ENCODE results near the gene PLEKHA4.
A peak's percentile ranks its signal among the peaks of the same experiment; 100 is the strongest.
"Not testable (repeated sequence)": the region's sequence is repeated elsewhere in the genome, so short reads cannot be mapped to it uniquely, and the experiment has no call there.

The PLEKHA4 gene

GRCh38 chr19:48862827-48863226 lies 5.6 kb downstream of the PLEKHA4 start:
- no peak for DNase-seq (ENCODE audit: low read depth)

GRCh38 chr19:48861313-48861712 lies 7.1 kb downstream of the PLEKHA4 start:
- DNase-seq (ENCODE audit: low read depth) = no peak

GRCh38 chr19:48859711-48860572 lies 8.5 kb downstream of the PLEKHA4 start:
- no peak for DNase-seq (ENCODE audit: low read depth)

GRCh38 chr19:48858984-48859710 lies 9.3 kb downstream of the PLEKHA4 start:
- DNase-seq (ENCODE audit: low read depth) = peak; percentile 74

DNA sequence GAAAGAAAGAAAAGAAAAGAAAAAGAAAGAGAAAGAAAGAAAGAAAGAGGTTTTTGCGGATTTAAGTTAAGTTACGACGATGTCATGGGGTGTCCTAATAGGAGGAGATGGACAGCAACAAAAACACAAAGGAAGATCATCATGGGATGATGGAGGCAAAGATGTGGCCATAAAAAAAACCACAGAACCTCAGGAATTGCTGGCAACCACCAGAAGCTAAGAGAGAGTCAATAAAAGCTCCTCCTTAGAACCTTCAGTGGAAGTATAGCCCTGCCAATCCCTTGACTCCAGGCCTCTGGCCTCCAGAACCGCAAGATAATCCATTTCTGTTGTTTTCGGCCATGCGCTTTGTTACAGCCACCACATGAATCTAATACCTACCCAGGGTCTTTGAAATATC lies 11.5 kb downstream of the PLEKHA4 start:
- no peak for DNase-seq (ENCODE audit: low read depth)

DNA sequence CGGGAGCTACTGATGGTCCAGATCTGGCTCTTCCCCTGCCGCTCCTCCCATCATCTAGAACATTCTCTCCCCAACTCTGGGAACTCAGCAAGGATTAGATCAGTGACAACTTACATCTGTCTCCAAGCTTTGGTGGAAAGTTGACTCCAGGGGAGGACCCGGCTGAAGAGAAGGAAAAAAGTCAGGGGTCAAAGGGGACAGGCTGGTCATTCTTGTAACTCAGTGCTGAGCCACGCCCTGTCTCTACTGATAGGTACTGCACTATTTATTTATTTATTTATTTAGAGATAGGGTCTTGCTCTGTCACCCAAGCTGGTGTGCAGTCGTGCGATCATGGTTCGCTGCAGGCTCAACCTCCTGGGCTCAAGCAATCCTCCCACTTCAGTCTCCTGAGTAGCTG lies 14.3 kb downstream of the PLEKHA4 start:
- DNase-seq (ENCODE audit: low read depth) = no peak

- no peak for DNase-seq (ENCODE audit: low read depth)
Observed at GRCh38 chr19:48853483-48853882, 14.9 kb downstream of the PLEKHA4 start.

DNA sequence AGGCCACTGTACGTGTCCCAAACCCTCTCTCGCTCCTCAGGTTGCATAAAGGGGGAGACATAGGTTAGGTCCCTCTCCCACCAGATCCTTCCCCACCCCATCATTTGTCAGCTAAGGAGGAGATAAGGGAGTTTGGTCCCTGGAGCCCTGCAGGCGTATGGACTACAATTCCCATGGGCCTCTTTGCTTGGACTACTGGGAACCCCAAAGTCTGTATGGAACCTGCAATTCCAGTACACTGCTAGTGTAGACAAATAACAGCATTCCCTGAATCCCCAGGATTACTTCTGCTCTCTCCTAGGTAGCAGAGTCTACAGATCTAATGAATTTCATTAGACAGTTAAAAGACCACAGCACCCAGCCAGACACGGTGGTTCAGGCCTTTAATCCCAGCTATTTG lies 16.1 kb downstream of the PLEKHA4 start:
- DNase-seq (ENCODE audit: low read depth) = no peak

DNA sequence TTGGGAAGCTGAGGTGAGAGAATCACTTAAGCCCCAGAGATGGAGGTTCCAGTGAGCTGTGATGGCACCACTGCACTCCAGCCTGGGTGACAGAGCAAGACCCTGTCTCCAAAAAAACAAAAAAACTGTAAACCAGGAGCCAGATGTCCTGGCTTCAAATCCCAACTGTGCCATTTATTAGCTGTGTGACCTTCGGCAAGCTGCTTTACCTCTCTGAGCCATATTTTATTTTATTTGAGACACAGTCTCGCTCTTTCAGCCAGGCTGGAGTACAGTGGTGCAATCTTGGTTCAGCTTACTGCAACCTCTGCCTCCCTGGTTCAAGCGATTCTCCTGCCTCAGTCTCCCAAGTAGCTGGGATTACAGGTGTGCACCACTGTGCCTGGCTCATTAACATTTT lies 21.8 kb downstream of the PLEKHA4 start:
- not testable (repeated sequence) for DNase-seq (ENCODE audit: low read depth)

GRCh38 chr19:48845384-48845783 lies 23.0 kb downstream of the PLEKHA4 start:
- no peak for DNase-seq (ENCODE audit: low read depth)

GRCh38 chr19:48844472-48844871 lies 23.9 kb downstream of the PLEKHA4 start:
- DNase-seq (ENCODE audit: low read depth) = no peak

- no peak for DNase-seq (ENCODE audit: low read depth)
Observed at GRCh38 chr19:48842789-48843162, 25.6 kb downstream of the PLEKHA4 start.

GRCh38 chr19:48841571-48841970 lies 26.8 kb downstream of the PLEKHA4 start:
- no peak for DNase-seq (ENCODE audit: low read depth)

GRCh38 chr19:48841047-48841446 lies 27.4 kb downstream of the PLEKHA4 start:
- no peak for DNase-seq (ENCODE audit: low read depth)

DNA sequence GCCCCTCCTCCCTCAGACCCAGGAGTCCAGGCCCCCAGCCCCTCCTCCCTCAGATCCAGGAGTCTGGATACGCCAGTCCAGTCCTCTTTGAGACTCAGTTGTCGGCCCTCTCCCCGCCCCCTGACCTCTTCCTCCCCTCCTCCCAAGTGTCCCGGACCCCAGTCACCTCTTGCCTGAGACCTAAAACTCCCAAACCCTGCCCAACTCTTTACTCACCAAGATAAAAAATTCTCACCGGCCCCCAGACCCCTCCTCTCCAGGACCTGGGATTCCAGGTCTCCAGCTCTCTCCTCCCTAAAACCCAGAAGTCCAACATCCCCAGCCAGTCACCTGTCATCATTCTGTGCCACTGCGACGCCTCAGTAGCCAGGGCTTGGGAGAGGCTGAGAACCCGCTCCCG lies 30.7 kb downstream of the PLEKHA4 start:
- DNase-seq (ENCODE audit: low read depth) = no peak

DNA sequence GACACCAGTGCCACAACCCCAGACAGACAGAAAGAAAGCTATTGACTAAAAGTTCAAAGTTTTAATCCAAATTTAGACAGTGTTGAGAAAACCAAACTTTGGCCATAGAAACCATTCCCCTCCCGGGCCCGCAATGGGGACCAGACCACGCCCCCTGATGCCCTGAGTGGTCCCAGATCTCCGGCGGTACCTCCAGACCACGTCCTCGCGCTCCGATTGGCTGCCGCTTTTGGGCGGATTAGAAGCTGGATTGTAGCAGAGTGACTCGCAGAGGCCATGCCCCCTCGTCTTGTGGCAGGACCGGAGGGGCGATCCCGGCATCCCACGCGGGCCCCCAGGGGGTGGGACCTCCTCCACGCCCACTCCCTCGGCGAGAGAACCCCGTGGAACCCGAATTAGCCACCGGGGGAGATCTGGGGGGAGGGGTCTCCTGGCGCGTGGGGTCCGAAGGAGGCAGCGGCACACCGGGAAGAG lies 31.3 kb downstream of the PLEKHA4 start:
- DNase-seq (ENCODE audit: low read depth) = peak; percentile 63

DNA sequence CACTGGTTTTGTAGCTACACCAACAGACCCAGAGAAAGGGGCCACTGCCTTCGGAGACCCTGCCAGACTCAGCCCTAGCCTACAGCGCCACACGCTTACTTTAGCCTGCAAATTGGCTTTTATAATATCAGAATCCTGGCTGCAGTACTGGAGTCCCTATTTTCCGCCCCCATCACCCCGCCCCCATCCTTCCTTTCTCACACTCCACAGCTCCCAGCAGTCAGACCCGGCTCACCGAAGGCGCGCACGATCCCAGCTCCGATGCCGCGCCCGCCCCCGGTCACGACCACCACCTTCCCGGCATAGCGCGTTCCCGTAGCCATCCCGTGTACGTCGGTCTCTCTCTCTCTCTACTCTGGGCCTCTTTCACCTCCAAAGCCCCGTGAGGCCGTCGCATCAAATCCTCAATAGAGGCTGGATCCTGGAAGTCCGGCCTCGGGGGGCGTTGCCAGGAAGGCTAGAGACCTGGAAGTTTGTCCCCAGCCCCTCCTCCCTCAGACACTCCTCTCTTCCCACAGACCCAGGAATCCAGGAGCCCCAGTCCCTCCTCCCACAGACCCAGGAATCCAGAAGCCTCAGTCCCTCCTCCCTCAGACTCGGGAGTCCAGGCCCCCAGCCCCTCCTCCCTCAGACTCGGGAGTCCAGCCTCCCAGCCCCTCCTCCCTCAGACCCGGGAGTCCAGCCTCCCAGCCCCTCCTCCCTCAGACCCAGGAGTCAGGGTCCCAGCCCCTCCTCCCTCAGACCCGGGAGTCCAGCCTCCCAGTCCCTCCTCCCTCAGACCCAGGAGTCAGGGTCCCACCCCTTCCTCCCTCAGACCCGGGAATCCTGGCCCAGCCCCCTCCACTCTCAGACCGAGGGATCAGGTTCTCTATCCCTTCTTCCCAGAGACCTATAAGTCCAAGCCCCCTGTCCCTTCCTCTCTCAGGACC lies 32.1 kb downstream of the PLEKHA4 start, which contains the start of gene HSD17B14:
Gene HSD17B14 (minus strand): TSS at position 403 of the 929 bp plus-strand sequence. CDS start 80 bp downstream, at position 323.
- DNase-seq (ENCODE audit: low read depth) = no peak

- peak; percentile 91 for DNase-seq (ENCODE audit: low read depth)
Observed at GRCh38 chr19:48835734-48836088, 32.7 kb downstream of the PLEKHA4 start.

DNA sequence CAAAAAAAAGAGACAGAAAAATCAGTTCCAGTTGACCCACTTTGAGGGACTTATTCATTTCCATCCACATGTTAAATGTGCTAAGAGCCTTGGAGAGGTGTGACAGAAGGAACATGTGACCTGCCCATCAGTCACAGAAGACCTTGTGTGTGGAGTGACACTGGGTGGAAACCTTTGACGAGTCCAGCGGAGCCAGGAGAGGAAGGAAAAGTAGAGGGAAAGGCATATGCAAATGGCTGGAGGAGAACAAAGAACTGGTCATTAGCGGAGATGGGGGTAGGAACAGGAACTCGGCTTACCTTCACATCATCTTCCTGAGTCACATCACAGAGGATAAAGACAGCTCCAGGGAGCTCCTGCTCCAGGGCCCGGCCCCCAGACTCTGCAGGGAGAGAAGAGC lies 34.4 kb downstream of the PLEKHA4 start:
- DNase-seq (ENCODE audit: low read depth) = no peak

- no peak for DNase-seq (ENCODE audit: low read depth)
Observed at GRCh38 chr19:48833049-48833448, 35.4 kb downstream of the PLEKHA4 start.

GRCh38 chr19:48830965-48831364 lies 37.5 kb downstream of the PLEKHA4 start:
- no peak for DNase-seq (ENCODE audit: low read depth)

DNA sequence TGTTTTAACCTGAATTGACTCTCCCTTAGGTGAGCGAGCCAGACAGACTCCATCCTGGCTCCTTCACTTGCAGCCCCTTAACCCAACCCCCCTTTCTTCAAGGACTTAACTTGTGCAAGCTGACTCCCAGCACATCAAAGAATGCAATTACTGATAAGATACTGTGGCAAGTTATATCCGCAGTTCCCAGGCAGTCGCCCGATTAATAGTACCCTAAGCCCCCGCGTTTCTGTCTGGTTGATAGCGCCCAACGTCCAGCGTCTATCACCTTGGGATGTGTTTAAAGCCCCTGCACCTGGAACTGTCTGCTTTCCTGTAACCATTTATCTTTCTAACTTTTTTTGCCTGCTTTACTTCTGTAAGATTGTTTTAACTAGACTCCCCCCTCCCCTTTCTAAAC lies 38.3 kb downstream of the PLEKHA4 start:
- no peak for DNase-seq (ENCODE audit: low read depth)

Measured in stimulated activated CD8-positive, alpha-beta memory T cell treated with anti-CD3 and anti-CD28 coated beads, Interleukin-12 subunit alpha, Interleukin-12 subunit beta, amount 100 ng/mL, for 1 hour (primary cell).